ENCODE results near the gene WASL.

DNA sequence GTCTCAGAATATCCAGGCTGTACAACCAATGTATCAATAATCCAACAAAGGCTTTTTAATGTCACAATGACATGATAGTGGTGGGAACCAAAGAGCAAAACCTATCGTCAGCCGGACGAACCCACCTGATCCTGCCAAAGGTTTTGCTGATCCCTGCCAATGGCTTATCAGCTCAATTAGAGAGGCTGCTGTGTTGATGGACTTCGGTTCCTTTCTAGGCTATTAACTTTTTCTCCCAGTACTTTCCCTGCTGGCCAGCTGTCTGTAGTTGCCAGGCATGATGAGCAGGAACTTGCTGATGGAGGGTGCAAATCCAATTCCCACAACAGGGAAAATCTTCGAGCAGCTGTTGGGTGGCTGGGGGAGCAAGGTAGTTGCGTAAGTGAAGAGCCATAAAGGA lies 90.8 kb downstream of the WASL start:
- TF ChIP-seq CTCF (IDR thresholded peaks at IDR 0.05; ENCODE audit: poor library complexity, severe bottlenecking) (no peak), EZH2 (IDR thresholded peaks at IDR 0.05; ENCODE audit: borderline replicate concordance, insufficient read depth, low read length, poor library complexity, severe bottlenecking) (no peak)

Data from neural cell (in vitro differentiated cells).